Mucosa of gallbladder (tissue), 1 donor: ENCODE data around the gene TGFBR1. TPM values are rescaled to one million over a fixed set of nuclear protein-coding genes. Genes with fewer than 3 reads are reported as not detected.

ENCODE experiments used
- DNase-seq: peaks from one replicate; pipeline ENCODE4 v3.0.0-alpha.2; 2020; ENCODE audit warnings: low spot score
- total RNA-seq: library from RNA; stranded (reverse); gene quantifications from one replicate; pipeline ENCODE4 v1.2.1, GENCODE V29; 2021
- donor health status: DM: no; HTN: no; CAD: no.

TGFBR1 gene
- total RNA-seq = 69.2 TPM

- DNase-seq = peak; percentile 94
These were observed at the start of gene TGFBR1 for GRCh38 chr9:99104459-99105151. Gene TGFBR1, plus strand, starts transcription at chr9:99105113. Its CDS starts 93 bp downstream, at chr9:99105206.

GRCh38 chr9:99055384-99055783, 49.5 kb upstream of the TGFBR1 start:
- DNase-seq = no peak

GRCh38 chr9:99056186-99056585, 48.7 kb upstream of the TGFBR1 start:
- DNase-seq = no peak

GRCh38 chr9:99056886-99057664, 47.8 kb upstream of the TGFBR1 start:
- DNase-seq = no peak

- DNase-seq = peak; percentile 61
These were observed 47.0 kb upstream of the TGFBR1 start for GRCh38 chr9:99057665-99058625.

GRCh38 chr9:99058964-99059921, 45.7 kb upstream of the TGFBR1 start:
- no peak for DNase-seq

- no peak for DNase-seq
These were observed 44.3 kb upstream of the TGFBR1 start for GRCh38 chr9:99060621-99061020.

GRCh38 chr9:99062549-99062948, 42.4 kb upstream of the TGFBR1 start:
- no peak for DNase-seq

GRCh38 chr9:99063522-99063921, 41.4 kb upstream of the TGFBR1 start:
- DNase-seq = no peak

GRCh38 chr9:99066571-99066970, 38.3 kb upstream of the TGFBR1 start:
- no peak for DNase-seq

- DNase-seq = no peak
These were observed 35.8 kb upstream of the TGFBR1 start for GRCh38 chr9:99069075-99069474.

- no peak for DNase-seq
These were observed 35.4 kb upstream of the TGFBR1 start for GRCh38 chr9:99069546-99069945.

- no peak for DNase-seq
These were observed 34.2 kb upstream of the TGFBR1 start for GRCh38 chr9:99070681-99071080.

GRCh38 chr9:99071313-99072039, 33.4 kb upstream of the TGFBR1 start:
- no peak for DNase-seq

GRCh38 chr9:99072040-99072394, 32.9 kb upstream of the TGFBR1 start:
- no peak for DNase-seq

- DNase-seq = no peak
These were observed 31.6 kb upstream of the TGFBR1 start for GRCh38 chr9:99073347-99073746.

GRCh38 chr9:99073985-99074901, 30.7 kb upstream of the TGFBR1 start:
- no peak for DNase-seq

GRCh38 chr9:99074902-99075245, 30.0 kb upstream of the TGFBR1 start:
- no peak for DNase-seq

GRCh38 chr9:99075246-99075912, 29.5 kb upstream of the TGFBR1 start:
- DNase-seq = no peak
